Sigmoid colon (tissue), 7 donors: ENCODE data around the gene NEK2. TPM values are rescaled to one million over a fixed set of nuclear protein-coding genes. Genes with fewer than 3 reads are reported as not detected.

Experiments used
- DNase-seq: peaks from one replicate; pipeline ENCODE4 v3.0.0-alpha.2; 2019
- H3K27ac ChIP-seq, 4 donors: fragments of 200-600 bp; sonication (generic); one replicate each; pipeline ENCODE4 v1.5.1; 2016 to 2019; ENCODE audit warnings: mild to moderate bottlenecking in 1 of 4
- H3K27me3 ChIP-seq, 3 donors: fragments of 200-600 bp; sonication (generic); one replicate each; pipeline ENCODE4 v1.5.1; 2019; ENCODE audit warnings: mild to moderate bottlenecking in 1 of 3
- H3K36me3 ChIP-seq, 4 donors: fragments of 200-600 bp; sonication (generic); one replicate each; pipeline ENCODE4 v1.5.1; 2016 to 2019
- H3K4me1 ChIP-seq, 4 donors: fragments of 200-600 bp; sonication (generic); one replicate each; pipeline ENCODE4 v1.5.1; 2017 to 2019
- H3K4me3 ChIP-seq, 4 donors: fragments of 200-600 bp; sonication (generic); one replicate each; pipeline ENCODE4 v1.5.1; 2017 to 2019; ENCODE audit warnings: mild to moderate bottlenecking in 2 of 4, moderate library complexity in 1 of 4
- H3K9me3 ChIP-seq, 4 donors: fragments of 200-600 bp in 3 of 4; sonication (generic) in 3 of 4; one replicate each; pipeline versions ENCODE4 v1.5.1 to v1.6.1; 2013 to 2019
- EP300 ChIP-seq, 4 donors: sonication (generic); formaldehyde crosslinking; IDR thresholded peaks; one replicate each; pipeline ENCODE4 v1.6.1; 2017; ENCODE audit warnings: antibody characterized with exemption in 4 of 4
- POLR2A ChIP-seq, 2 donors: fragments of 450-650 bp; IDR thresholded peaks; one replicate each; pipeline ENCODE4 v1.6.1; 2016; ENCODE audit warnings: antibody characterized with exemption in 2 of 2, mild to moderate bottlenecking in 2 of 2, moderate library complexity in 2 of 2
- POLR2AphosphoS5 ChIP-seq, 4 donors: sonication (generic); formaldehyde crosslinking; IDR thresholded peaks; one replicate each; pipeline ENCODE4 v1.6.1; 2017; ENCODE audit warnings: antibody characterized with exemption in 4 of 4
- WGBS, 2 donors: extraction: QIAGEN DNeasy Blood & Tissue Kit; methylation state at CpG; one replicate each; pipeline ENCODE4 v1.1.7; 2013; 5-methylcytosine and 5-hydroxymethylcytosine counted together
- intact Hi-C: fragments of 100-400 bp; cut with DNase I; formaldehyde crosslinking; loops from one replicate; pipeline ENCODE4 v1.15.1; 2023
- polyA plus RNA-seq, 3 donors: library from polyadenylated mRNA; stranded (reverse); fragments of 200-250 nt; gene quantifications; one replicate each; pipeline ENCODE4 v1.2.3, GENCODE V29; 2013
- total RNA-seq, 4 donors: library from RNA; depleted of rRNA; stranded (reverse); fragments of >200 nt; gene quantifications; one replicate each; pipeline ENCODE4 v1.1.0, GENCODE V29; 2016
- TF ChIP-seq, protein P1 (sequence below), 4 experiments: fragments of 450-650 bp in 3 of 4; fragments of 200-600 bp in 1 of 4; IDR thresholded peaks; one replicate each; pipeline ENCODE4 v1.5.1; 2016 to 2019; ENCODE audit warnings: antibody characterized with exemption in 4 of 4, mild to moderate bottlenecking in 3 of 4, moderate library complexity in 2 of 4
- donor health status: healthy with polysubstance abuse.
- donor health status: Bipolar disorder and iron deficiency.
- donor health status: healthy.

Gene NEK2
- total and polyA plus RNA-seq, 7 donors, result 0.41 to 11.5 (median 1.9) TPM; not detected in 2

DNA sequence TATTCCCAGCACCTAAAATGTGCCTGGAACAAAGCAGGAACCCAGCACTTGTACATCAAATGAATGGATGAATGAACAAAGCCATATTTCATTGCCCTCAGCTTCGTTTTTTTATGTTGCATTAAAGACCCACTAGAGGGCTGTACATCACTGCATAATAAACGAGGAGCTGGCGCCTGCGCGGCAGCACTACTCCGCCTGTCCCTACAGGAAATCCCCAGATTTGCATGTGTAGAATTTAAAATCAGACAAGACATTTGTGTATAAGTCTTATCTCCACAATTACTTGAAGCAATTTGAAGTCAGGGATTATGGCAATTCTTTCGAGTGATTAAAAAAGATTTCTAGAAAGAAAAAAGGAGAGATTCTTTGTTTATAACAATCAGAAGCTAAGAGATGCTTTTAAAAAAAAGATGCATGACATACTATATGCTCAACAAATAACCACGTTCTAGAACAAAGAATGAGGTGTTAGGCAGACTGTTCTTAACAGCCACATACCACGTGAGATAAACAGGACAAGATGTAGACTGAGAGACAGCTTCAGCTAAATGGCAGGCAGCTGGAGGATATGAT lies 5.4 kb upstream of the NEK2 start:
- intact Hi-C loops, result loop anchor here (2.0 to 10.0 kb wide), 4 partner anchors 150 to 776 kb away; partner anchors contain the start of genes DTL, INTS7 and LPGAT1
- Histone ChIP-seq H3K4me1 (peaks cover 0 to 3% (median 3%) of the 10 kb centered on the region in 4 donors), H3K36me3 (no peaks in the 10 kb centered on the region), H3K9me3 (no peaks in the 10 kb centered on the region), H3K4me3 (no peak overlapping the region), H3K27ac (no peak overlapping the region), H3K27me3 (no peaks in the 10 kb centered on the region)
- WGBS, 2 donors, result 1 to 4% methylated on average over 9 of the region's 9 CpGs
- DNase-seq, result peak; percentile 78
- TF ChIP-seq EP300 (IDR thresholded peaks at IDR 0.05) (no peak), POLR2A (IDR thresholded peaks at IDR 0.05) (no peak), POLR2AphosphoS5 (IDR thresholded peaks at IDR 0.05) (no peak)
- TF ChIP-seq, protein P1, sequence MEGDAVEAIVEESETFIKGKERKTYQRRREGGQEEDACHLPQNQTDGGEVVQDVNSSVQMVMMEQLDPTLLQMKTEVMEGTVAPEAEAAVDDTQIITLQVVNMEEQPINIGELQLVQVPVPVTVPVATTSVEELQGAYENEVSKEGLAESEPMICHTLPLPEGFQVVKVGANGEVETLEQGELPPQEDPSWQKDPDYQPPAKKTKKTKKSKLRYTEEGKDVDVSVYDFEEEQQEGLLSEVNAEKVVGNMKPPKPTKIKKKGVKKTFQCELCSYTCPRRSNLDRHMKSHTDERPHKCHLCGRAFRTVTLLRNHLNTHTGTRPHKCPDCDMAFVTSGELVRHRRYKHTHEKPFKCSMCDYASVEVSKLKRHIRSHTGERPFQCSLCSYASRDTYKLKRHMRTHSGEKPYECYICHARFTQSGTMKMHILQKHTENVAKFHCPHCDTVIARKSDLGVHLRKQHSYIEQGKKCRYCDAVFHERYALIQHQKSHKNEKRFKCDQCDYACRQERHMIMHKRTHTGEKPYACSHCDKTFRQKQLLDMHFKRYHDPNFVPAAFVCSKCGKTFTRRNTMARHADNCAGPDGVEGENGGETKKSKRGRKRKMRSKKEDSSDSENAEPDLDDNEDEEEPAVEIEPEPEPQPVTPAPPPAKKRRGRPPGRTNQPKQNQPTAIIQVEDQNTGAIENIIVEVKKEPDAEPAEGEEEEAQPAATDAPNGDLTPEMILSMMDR (IDR thresholded peaks at IDR 0.05), result peak; percentile 55 to 70 (median 66)

DNA sequence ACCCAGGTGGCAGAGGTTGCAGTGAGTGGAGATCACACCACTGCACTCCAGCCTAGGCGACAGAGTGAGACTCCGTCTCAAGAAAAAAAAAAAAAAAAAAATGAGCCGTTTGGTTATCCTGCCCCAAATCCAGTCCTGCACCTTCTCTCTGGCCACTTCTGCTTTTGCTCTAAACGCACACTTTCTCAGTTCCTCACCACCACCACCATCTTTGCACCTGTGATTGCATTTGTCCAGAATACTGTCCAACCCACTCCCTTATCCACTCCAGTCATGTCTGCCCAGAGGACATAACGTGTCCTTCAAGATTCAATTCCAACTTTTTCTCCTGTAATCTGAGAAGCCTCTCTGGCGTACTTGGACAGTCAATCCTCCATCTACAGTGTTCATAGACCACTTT lies 2.2 kb upstream of the NEK2 start:
- Histone ChIP-seq H3K27me3 (no peaks in the 10 kb centered on the region), H3K4me1 (peaks cover 0 to 13% (median 11%) of the 10 kb centered on the region in 4 donors), H3K4me3 (no peak overlapping the region), H3K27ac (no peak overlapping the region), H3K9me3 (no peaks in the 10 kb centered on the region), H3K36me3 (no peaks in the 10 kb centered on the region)
- DNase-seq, result no peak
- TF ChIP-seq POLR2A (IDR thresholded peaks at IDR 0.05), result no peak
- TF ChIP-seq EP300 (IDR thresholded peaks at IDR 0.05), result no peak
- no peak for TF ChIP-seq POLR2AphosphoS5 (IDR thresholded peaks at IDR 0.05)
- TF ChIP-seq, protein P1 (IDR thresholded peaks at IDR 0.05), result no peak
- intact Hi-C loops, result no loop called here
- WGBS, 2 donors, result 56 to 59% methylated on average over 6 of the region's 6 CpGs

DNA sequence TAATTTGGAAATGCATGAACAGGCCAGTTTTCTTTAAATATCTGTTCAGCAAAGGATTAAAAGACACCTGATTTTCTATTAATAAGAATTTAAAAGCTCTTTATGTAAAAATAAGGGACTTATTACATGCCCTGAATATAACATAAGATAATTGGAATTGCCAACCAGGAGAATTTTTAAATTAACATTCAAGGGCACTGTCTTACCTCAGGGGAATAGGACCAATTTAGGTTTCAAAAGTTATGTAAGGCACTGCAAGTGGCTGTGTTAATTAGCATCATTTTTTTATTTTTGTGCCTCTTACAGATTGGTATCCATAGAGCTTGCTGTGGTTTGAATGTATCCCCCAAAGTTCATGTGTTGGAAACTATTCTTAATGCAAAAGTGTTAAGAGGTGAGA lies 1.3 kb upstream of the NEK2 start:
- no peaks in the 10 kb centered on the region for H3K36me3 ChIP-seq
- H3K27ac ChIP-seq, result no peak overlapping the region
- H3K9me3 ChIP-seq, result no peaks in the 10 kb centered on the region
- DNase-seq, result no peak
- intact Hi-C loops, result no loop called here
- TF ChIP-seq, protein P1 (IDR thresholded peaks at IDR 0.05), result no peak
- no peak for TF ChIP-seq POLR2AphosphoS5 (IDR thresholded peaks at IDR 0.05)
- TF ChIP-seq POLR2A (IDR thresholded peaks at IDR 0.05), result no peak
- TF ChIP-seq EP300 (IDR thresholded peaks at IDR 0.05), result no peak
- peaks cover 0 to 13% (median 11%) of the 10 kb centered on the region in 4 donors for H3K4me1 ChIP-seq
- no peak overlapping the region for H3K4me3 ChIP-seq
- no peaks in the 10 kb centered on the region for H3K27me3 ChIP-seq

DNA sequence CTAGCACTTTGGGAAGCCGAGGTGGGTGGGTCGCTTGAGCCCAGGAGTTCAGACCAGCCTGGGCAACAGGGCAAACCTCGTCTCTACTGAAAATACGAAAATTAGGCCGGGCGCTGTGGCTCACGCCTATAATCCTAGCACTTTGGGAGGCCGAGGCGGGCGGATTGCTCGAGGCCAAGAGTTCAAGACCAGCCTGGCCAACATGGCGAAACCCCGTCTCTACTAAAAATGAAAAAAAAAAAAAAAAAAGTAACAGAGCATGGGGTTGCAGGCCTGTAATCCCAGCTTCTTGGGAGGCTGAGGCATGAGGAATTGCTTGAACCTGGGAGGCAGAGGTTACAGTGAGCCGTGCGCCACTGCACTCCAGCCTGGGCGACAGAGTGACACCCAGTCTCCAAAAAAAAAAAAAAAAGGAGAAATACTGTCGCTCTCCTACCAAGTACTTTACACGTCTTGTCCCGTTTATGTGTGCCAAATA lies 724 bp upstream of the NEK2 start:
- Histone ChIP-seq H3K4me3 (peak overlapping the region; percentile 12 to 55 (median 48)), H3K36me3 (no peaks in the 10 kb centered on the region)

More for the DNA sequence above, 724 bp upstream of the NEK2 start:
- intact Hi-C loops, result no loop called here
- TF ChIP-seq, protein P1 (IDR thresholded peaks at IDR 0.05), result no peak
- TF ChIP-seq POLR2AphosphoS5 (IDR thresholded peaks at IDR 0.05) (no peak), POLR2A (IDR thresholded peaks at IDR 0.05) (no peak), EP300 (IDR thresholded peaks at IDR 0.05) (no peak)
- H3K9me3 ChIP-seq, result no peaks in the 10 kb centered on the region
- no peak overlapping the region for H3K27ac ChIP-seq
- no peak for DNase-seq
- H3K4me1 ChIP-seq, result peaks cover 0 to 13% (median 11%) of the 10 kb centered on the region in 4 donors
- H3K27me3 ChIP-seq, result no peaks in the 10 kb centered on the region
- WGBS, 2 donors, result 30 to 49% methylated on average over 19 of the region's 19 CpGs
